ENCODE measurements around the gene PAX7.

GRCh38 chr1:18735224-18735997 is 104.8 kb downstream of the PAX7 start:
- TF ChIP-seq CTCF (IDR thresholded peaks at IDR 0.05; ENCODE audit: borderline replicate concordance, extremely low read depth, low read length, poor library complexity, severe bottlenecking), result no peak
- TF ChIP-seq EZH2 (IDR thresholded peaks at IDR 0.05; ENCODE audit: borderline replicate concordance, low read depth, low read length, severe bottlenecking), result no peak
